Measurements from ENCODE around the gene C4orf46.

GRCh38 chr4:158630893-158631292 lies 40.8 kb downstream of the C4orf46 start:
- TF ChIP-seq CTCF (IDR thresholded peaks at IDR 0.05) (no peak), POLR2A (IDR thresholded peaks at IDR 0.05) (no peak)
